Psoas muscle (tissue), 8 donors: ENCODE data around the gene SEMA4D. TPM values are rescaled to one million over a fixed set of nuclear protein-coding genes. Genes with fewer than 3 reads are reported as not detected.

Experiments
- ATAC-seq, 4 donors: fragments of 200-7000 bp; cut with Tn5 transposase; one replicate each; pipeline ENCODE4 v1.9.1; 2020; ENCODE audit warnings: moderate library complexity in 3 of 4, mild to moderate bottlenecking in 2 of 4
- DNase-seq, 2 donors: peaks; one replicate each; pipeline ENCODE4 v3.0.0-alpha.2; 2020
- H3K27ac ChIP-seq: fragments of 200-600 bp; one replicate; pipeline ENCODE4 v1.8.0; 2022
- H3K27me3 ChIP-seq, 3 donors: fragments of 200-600 bp in 1 of 3; one replicate each; pipeline versions ENCODE4 v1.6.1 to v1.8.0; 2013 to 2022; ENCODE audit warnings: low read length in 2 of 3, mild to moderate bottlenecking in 2 of 3, moderate library complexity in 1 of 3; ENCODE audit not compliant: insufficient read depth in 3 of 3
- H3K36me3 ChIP-seq, 2 donors: fragments of 200-600 bp in 1 of 2; one replicate each; pipeline versions ENCODE4 v1.6.1 to v1.8.0; 2013 to 2022; ENCODE audit warnings: low read depth in 1 of 2, mild to moderate bottlenecking in 1 of 2, moderate library complexity in 1 of 2; ENCODE audit not compliant: insufficient read depth in 1 of 2
- H3K4me1 ChIP-seq: fragments of 200-600 bp; one replicate; pipeline ENCODE4 v1.8.0; 2022
- H3K4me3 ChIP-seq: fragments of 200-600 bp; one replicate; pipeline ENCODE4 v1.8.0; 2022; ENCODE audit warnings: mild to moderate bottlenecking
- H3K9me3 ChIP-seq: fragments of 200-600 bp; one replicate; pipeline ENCODE4 v1.8.0; 2022
- CTCF ChIP-seq: fragments of 200-600 bp; IDR thresholded peaks from one replicate; pipeline ENCODE4 v1.8.0; 2022; ENCODE audit warnings: antibody characterized with exemption
- WGBS, 3 donors: extraction: QIAGEN DNeasy Blood & Tissue Kit; methylation state at CpG; one replicate each; pipeline versions ENCODE4 v1.1.6 to v1.1.7; 2013; 5-methylcytosine and 5-hydroxymethylcytosine counted together
- intact Hi-C, 2 donors: fragments of 100-400 bp; cut with DNase I; formaldehyde crosslinking; loops; one replicate each; pipeline versions ENCODE4 v1.11.0 to v1.14.2; 2022
- polyA plus RNA-seq, 3 donors: library from polyadenylated mRNA; stranded (reverse); fragments of 200-250 nt; gene quantifications; one replicate each; pipeline ENCODE4 v1.2.3, GENCODE V29; 2013
- total RNA-seq, 4 donors: library from RNA; stranded (reverse); fragmentation: NEBNext Ultra II Directional in 2 of 4; extraction: Animal tissue kit (Norgen Biotek cat#: 25700) in 2 of 4; gene quantifications; one replicate each; pipeline versions ENCODE4 v1.2.1 to v1.2.4, GENCODE V29; 2021 to 2023
- donor health status: healthy with polysubstance abuse.
- donor health status: DM: no; HTN: no; CAD: no; lungs with moderate emphysema.
- donor health status: Bipolar disorder and iron deficiency.
- donor health status: healthy.
- donor health status: DM: yes; HTN: yes; CAD: no.
- donor health status: DM: no; HTN: no; CAD: no.
- donor health status: DM: no; HTN: no; CAD: no.
- donor health status: DM: yes; HTN: yes; CAD: no.

Gene SEMA4D
- total and polyA plus RNA-seq, 7 donors: 9.3 to 111 (median 32.1) TPM

- intact Hi-C loops: no loop called here
- no peak overlapping the region for H3K4me3 ChIP-seq
- TF ChIP-seq CTCF: no peak
- peaks cover 18% of the 10 kb centered on the region for H3K4me1 ChIP-seq
- H3K36me3 ChIP-seq: peaks cover 3 to 76% of the 10 kb centered on the region in 2 donors
- H3K27ac ChIP-seq: no peak overlapping the region
- 84 to 91% (median 85%) methylated on average over 10 of the region's 10 CpGs for WGBS, 3 donors
- ATAC-seq: no peak
- no peaks in the 10 kb centered on the region for H3K9me3 ChIP-seq
- DNase-seq: no peak
- no peaks in the 10 kb centered on the region for H3K27me3 ChIP-seq
Observed at GRCh38 chr9:89390068-89390555, 107.8 kb downstream of the SEMA4D start.

GRCh38 chr9:89388868-89389177 is 109.1 kb downstream of the SEMA4D start:
- Histone ChIP-seq H3K4me3 (no peak overlapping the region), H3K9me3 (no peaks in the 10 kb centered on the region), H3K27me3 (no peaks in the 10 kb centered on the region), H3K36me3 (peaks cover 3 to 76% of the 10 kb centered on the region in 2 donors), H3K4me1 (peaks cover 18% of the 10 kb centered on the region), H3K27ac (peak overlapping the region; percentile 85)
- TF ChIP-seq CTCF: no peak
- DNase-seq: no peak
- 94 to 98% (median 97%) methylated on average over 12 of the region's 12 CpGs for WGBS, 3 donors
- no peak for ATAC-seq
- intact Hi-C loops: loop anchor here in 1 of 2 donors (5.0 to 10.0 kb wide), 2 partner anchors 108 to 156 kb away; partner anchors contain the start of gene SEMA4D

GRCh38 chr9:89388084-89388867 is 109.6 kb downstream of the SEMA4D start:
- Histone ChIP-seq H3K27me3 (no peaks in the 10 kb centered on the region), H3K4me3 (no peak overlapping the region), H3K27ac (peak overlapping the region; percentile 85), H3K4me1 (peaks cover 18% of the 10 kb centered on the region), H3K9me3 (no peaks in the 10 kb centered on the region), H3K36me3 (peaks cover 3 to 76% of the 10 kb centered on the region in 2 donors)
- intact Hi-C loops: loop anchor here in 1 of 2 donors (5.0 to 10.0 kb wide), 2 partner anchors 109 to 157 kb away; partner anchors contain the start of gene SEMA4D
- ATAC-seq (peak; percentile 69 to 84 (median 82)), DNase-seq (peak; percentile 76 to 87)
- 84 to 87% (median 85%) methylated on average over 18 to 19 of the region's 19 CpGs for WGBS, 3 donors
- no peak for TF ChIP-seq CTCF

GRCh38 chr9:89387197-89387849 is 110.6 kb downstream of the SEMA4D start:
- Histone ChIP-seq H3K36me3 (peaks cover 3 to 74% of the 10 kb centered on the region in 2 donors), H3K9me3 (no peaks in the 10 kb centered on the region), H3K27ac (peak overlapping the region; percentile 85), H3K4me1 (peaks cover 18% of the 10 kb centered on the region), H3K4me3 (no peak overlapping the region), H3K27me3 (no peaks in the 10 kb centered on the region)
- TF ChIP-seq CTCF: no peak
- 76 to 89% (median 76%) methylated on average over 20 of the region's 20 CpGs for WGBS, 3 donors
- ATAC-seq (peak in 2 of 4 donors; percentile 7 to 12), DNase-seq (no peak)
- intact Hi-C loops: loop anchor here in 1 of 2 donors (5.0 to 10.0 kb wide), 2 partner anchors 110 to 157 kb away; partner anchors contain the start of gene SEMA4D
